ENCODE results near the gene DPF1.
"Not testable (repeated sequence)": the region's sequence is repeated elsewhere in the genome, so short reads cannot be mapped to it uniquely, and the experiment has no call there.

Gene DPF1

GRCh38 chr19:38245826-38246498, 21.9 kb upstream of the DPF1 start:
- Histone ChIP-seq H3K36me3 (peaks cover 0 to 7% (median 0%) of the 10 kb centered on the region in 11 experiments; a peak in 2 of 22 replicates), H3K27me3 (no peaks in the 10 kb centered on the region), H3K9me3 (replicated peaks in 1 of 11) (no peaks in the 10 kb centered on the region), H4K20me1 (no peaks in the 10 kb centered on the region), H3K4me3 (no peak overlapping the region), H3K9ac (no peak overlapping the region), H3K4me1 (peaks cover 0 to 36% (median 20%) of the 10 kb centered on the region in 10 experiments; a peak in 17 of 20 replicates), H3K27ac (no peak overlapping the region), H3K4me2 (peak overlapping the region in 2 of 11 experiments; percentile 3 to 12; a peak in 1 of 22 replicates)
- no peak for TF ChIP-seq Cebpa-rat (IDR thresholded peaks at IDR 0.05)

- H3K9me3 ChIP-seq (replicated peaks in 1 of 11): no peaks in the 10 kb centered on the region
- peak overlapping the region in 6 of 10 experiments; percentile 38 to 54 (median 44); a peak in 4 of 20 replicates for H3K4me3 ChIP-seq
- no peak for TF ChIP-seq Cebpa-rat (IDR thresholded peaks at IDR 0.05)
These were observed 19.3 kb upstream of the DPF1 start for GRCh38 chr19:38243279-38243673.

GRCh38 chr19:38239816-38240215, 15.8 kb upstream of the DPF1 start:
- no peak overlapping the region for H3K9ac ChIP-seq
- H3K4me3 ChIP-seq: no peak overlapping the region
- H3K27ac ChIP-seq: no peak overlapping the region
- H3K9me3 ChIP-seq (replicated peaks in 1 of 11): no peaks in the 10 kb centered on the region
- no peaks in the 10 kb centered on the region for H4K20me1 ChIP-seq
- H3K4me1 ChIP-seq: peaks cover 0 to 17% (median 4%) of the 10 kb centered on the region in 10 experiments; a peak in 6 of 20 replicates
- TF ChIP-seq Cebpa-rat (IDR thresholded peaks at IDR 0.05): no peak
- no peak overlapping the region for H3K4me2 ChIP-seq
- no peaks in the 10 kb centered on the region for H3K36me3 ChIP-seq
- no peaks in the 10 kb centered on the region for H3K27me3 ChIP-seq

More at GRCh38 chr19:38243279-38243673, 19.3 kb upstream of the DPF1 start:
- Histone ChIP-seq H3K27ac (peak overlapping the region in 9 of 11 experiments; percentile 46 to 80 (median 59); a peak in 15 of 22 replicates), H3K4me1 (peaks cover 0 to 35% (median 13%) of the 10 kb centered on the region in 10 experiments; a peak in 13 of 20 replicates), H3K27me3 (no peaks in the 10 kb centered on the region), H3K4me2 (peak overlapping the region; percentile 40 to 79 (median 57)), H3K9ac (peak overlapping the region; percentile 27 to 78 (median 65); a peak in 17 of 22 replicates), H4K20me1 (no peaks in the 10 kb centered on the region), H3K36me3 (peaks cover 0 to 6% (median 0%) of the 10 kb centered on the region in 11 experiments; a peak in 2 of 22 replicates)

- Histone ChIP-seq H3K4me1 (peaks cover 0 to 6% (median 0%) of the 10 kb centered on the region in 10 experiments; a peak in 3 of 20 replicates), H3K9me3 (replicated peaks in 1 of 11) (no peaks in the 10 kb centered on the region), H3K9ac (no peak overlapping the region), H4K20me1 (peaks cover 0 to 7% (median 0%) of the 10 kb centered on the region in 11 experiments; a peak in 2 of 22 replicates), H3K4me3 (no peak overlapping the region), H3K27ac (no peak overlapping the region), H3K36me3 (no peaks in the 10 kb centered on the region), H3K27me3 (peaks cover 12 to 29% (median 23%) of the 10 kb centered on the region in 11 experiments; a peak in 21 of 22 replicates), H3K4me2 (no peak overlapping the region)
- no peak for TF ChIP-seq Cebpa-rat (IDR thresholded peaks at IDR 0.05)
These were observed 10.6 kb upstream of the DPF1 start for GRCh38 chr19:38234615-38235014.

- H3K9ac ChIP-seq: 0 out of 22 replicates have a peak overlapping the region, but pooled peaks of 1 of the 11 experiments have one; percentile 1
- TF ChIP-seq Cebpa-rat (IDR thresholded peaks at IDR 0.05): no peak
- no peak overlapping the region; a peak in 1 of 22 replicates for H3K4me2 ChIP-seq
These were observed 9.8 kb upstream of the DPF1 start for GRCh38 chr19:38233740-38234251.

GRCh38 chr19:38231918-38232317, 7.9 kb upstream of the DPF1 start:
- Histone ChIP-seq H3K4me3 (no peak overlapping the region), H3K27ac (no peak overlapping the region), H3K4me2 (no peak overlapping the region), H3K4me1 (peaks cover 7 to 25% (median 17%) of the 10 kb centered on the region in 10 experiments; a peak in 18 of 20 replicates), H3K9ac (no peak overlapping the region), H3K9me3 (replicated peaks in 1 of 11) (no peaks in the 10 kb centered on the region), H3K36me3 (no peaks in the 10 kb centered on the region), H4K20me1 (peaks cover 0 to 12% (median 0%) of the 10 kb centered on the region in 11 experiments; a peak in 2 of 22 replicates), H3K27me3 (peaks cover 28 to 47% (median 40%) of the 10 kb centered on the region in 11 experiments)
- no peak for TF ChIP-seq Cebpa-rat (IDR thresholded peaks at IDR 0.05)

More at GRCh38 chr19:38233740-38234251, 9.8 kb upstream of the DPF1 start:
- peaks cover 3 to 11% (median 4%) of the 10 kb centered on the region in 10 experiments; a peak in 11 of 20 replicates for H3K4me1 ChIP-seq
- no peaks in the 10 kb centered on the region for H3K36me3 ChIP-seq
- no peak overlapping the region for H3K4me3 ChIP-seq
- peaks cover 16 to 33% (median 27%) of the 10 kb centered on the region in 11 experiments for H3K27me3 ChIP-seq
- H4K20me1 ChIP-seq: peaks cover 0 to 7% (median 0%) of the 10 kb centered on the region in 11 experiments; a peak in 2 of 22 replicates
- H3K27ac ChIP-seq: no peak overlapping the region
- no peaks in the 10 kb centered on the region for H3K9me3 ChIP-seq (replicated peaks in 1 of 11)

GRCh38 chr19:38230506-38231133, 6.6 kb upstream of the DPF1 start:
- H3K9ac ChIP-seq; H3K36me3 ChIP-seq; H3K4me3 ChIP-seq; H3K9me3 ChIP-seq (replicated peaks in 1 of 11); H3K27ac ChIP-seq; H3K4me2 ChIP-seq: not testable (repeated sequence)
- Histone ChIP-seq H4K20me1 (peaks cover 0 to 16% (median 0%) of the 10 kb centered on the region in 11 experiments; a peak in 5 of 22 replicates), H3K27me3 (peaks cover 28 to 47% (median 40%) of the 10 kb centered on the region in 11 experiments), H3K4me1 (peaks cover 7 to 31% (median 24%) of the 10 kb centered on the region in 10 experiments; a peak in 18 of 20 replicates)

GRCh38 chr19:38229585-38230073, 5.6 kb upstream of the DPF1 start:
- Histone ChIP-seq H3K27ac (no peak overlapping the region), H3K27me3 (peaks cover 28 to 47% (median 40%) of the 10 kb centered on the region in 11 experiments), H3K4me2 (peak overlapping the region; percentile 98 to 100 (median 100); a peak in 21 of 22 replicates), H3K4me3 (peak overlapping the region; percentile 51 to 80 (median 70); a peak in 19 of 20 replicates), H3K36me3 (no peaks in the 10 kb centered on the region), H3K9me3 (replicated peaks in 1 of 11) (no peaks in the 10 kb centered on the region), H4K20me1 (peaks cover 0 to 16% (median 3%) of the 10 kb centered on the region in 11 experiments; a peak in 5 of 22 replicates), H3K9ac (peak overlapping the region in 7 of 11 experiments; percentile 65 to 79 (median 76); a peak in 9 of 22 replicates), H3K4me1 (peaks cover 7 to 31% (median 24%) of the 10 kb centered on the region in 10 experiments; a peak in 18 of 20 replicates)
- TF ChIP-seq Cebpa-rat (IDR thresholded peaks at IDR 0.05): no peak

Measured in BLaER1 treated with 17β-estradiol and CSF1 and Interleukin-3, amounts not matched to agents 10 nM and 100 nM (cell line).